ENCODE data around the gene P3H3. TPM values are rescaled to one million over a fixed set of nuclear protein-coding genes. Genes with fewer than 3 reads are reported as not detected.

P3H3 gene
- total RNA-seq, 1 donor from 2014 or later: 86.5 TPM

GRCh38 chr12:6852651-6853354 is 24.6 kb downstream of the P3H3 start:
- no peak for TF ChIP-seq CTCF (IDR thresholded peaks at IDR 0.05)
- DNase-seq (ENCODE audit: extremely low spot score, unreplicated experiment): no peak
- peaks cover 14% of the 10 kb centered on the region for H3K36me3 Mint-ChIP-seq (ENCODE audit: unreplicated experiment)
- H3K4me3 Mint-ChIP-seq (ENCODE audit: unreplicated experiment): peak overlapping the region; percentile 97
- H3K9me3 Mint-ChIP-seq (ENCODE audit: unreplicated experiment): no peaks in the 10 kb centered on the region
- peak overlapping the region; percentile 99 for H3K27ac Mint-ChIP-seq (ENCODE audit: unreplicated experiment)
- H3K27me3 Mint-ChIP-seq (ENCODE audit: unreplicated experiment): no peaks in the 10 kb centered on the region
- H3K4me1 Mint-ChIP-seq (ENCODE audit: unreplicated experiment): peaks cover 34% of the 10 kb centered on the region

- Mint-ChIP-seq H3K4me1 (ENCODE audit: unreplicated experiment) (peaks cover 34% of the 10 kb centered on the region), H3K36me3 (ENCODE audit: unreplicated experiment) (peaks cover 20% of the 10 kb centered on the region), H3K9me3 (ENCODE audit: unreplicated experiment) (no peaks in the 10 kb centered on the region), H3K27ac (ENCODE audit: unreplicated experiment) (peak overlapping the region; percentile 99), H3K4me3 (ENCODE audit: unreplicated experiment) (peak overlapping the region; percentile 97), H3K27me3 (ENCODE audit: unreplicated experiment) (no peaks in the 10 kb centered on the region)
- TF ChIP-seq CTCF (IDR thresholded peaks at IDR 0.05): no peak
- no peak for DNase-seq (ENCODE audit: extremely low spot score, unreplicated experiment)
Measured at GRCh38 chr12:6853626-6854025, 25.4 kb downstream of the P3H3 start.

- peak overlapping the region; percentile 99 for H3K27ac Mint-ChIP-seq (ENCODE audit: unreplicated experiment)
Measured at GRCh38 chr12:6854036-6854435, 25.8 kb downstream of the P3H3 start.

GRCh38 chr12:6855322-6855721 is 27.1 kb downstream of the P3H3 start:
- Mint-ChIP-seq H3K27me3 (ENCODE audit: unreplicated experiment) (no peaks in the 10 kb centered on the region), H3K9me3 (ENCODE audit: unreplicated experiment) (no peaks in the 10 kb centered on the region), H3K36me3 (ENCODE audit: unreplicated experiment) (peaks cover 24% of the 10 kb centered on the region), H3K4me3 (ENCODE audit: unreplicated experiment) (no peak overlapping the region), H3K4me1 (ENCODE audit: unreplicated experiment) (peaks cover 26% of the 10 kb centered on the region), H3K27ac (ENCODE audit: unreplicated experiment) (no peak overlapping the region)
- no peak for DNase-seq (ENCODE audit: extremely low spot score, unreplicated experiment)
- no peak for TF ChIP-seq CTCF (IDR thresholded peaks at IDR 0.05)

More at GRCh38 chr12:6854036-6854435, 25.8 kb downstream of the P3H3 start:
- Mint-ChIP-seq H3K4me1 (ENCODE audit: unreplicated experiment) (peaks cover 34% of the 10 kb centered on the region), H3K27me3 (ENCODE audit: unreplicated experiment) (no peaks in the 10 kb centered on the region), H3K36me3 (ENCODE audit: unreplicated experiment) (peaks cover 20% of the 10 kb centered on the region), H3K9me3 (ENCODE audit: unreplicated experiment) (no peaks in the 10 kb centered on the region), H3K4me3 (ENCODE audit: unreplicated experiment) (peak overlapping the region; percentile 97)
- DNase-seq (ENCODE audit: extremely low spot score, unreplicated experiment): no peak
- TF ChIP-seq CTCF (IDR thresholded peaks at IDR 0.05): no peak

- Mint-ChIP-seq H3K4me3 (ENCODE audit: unreplicated experiment) (no peak overlapping the region), H3K36me3 (ENCODE audit: unreplicated experiment) (peaks cover 43% of the 10 kb centered on the region), H3K4me1 (ENCODE audit: unreplicated experiment) (peaks cover 7% of the 10 kb centered on the region), H3K9me3 (ENCODE audit: unreplicated experiment) (no peaks in the 10 kb centered on the region), H3K27ac (ENCODE audit: unreplicated experiment) (no peak overlapping the region), H3K27me3 (ENCODE audit: unreplicated experiment) (no peaks in the 10 kb centered on the region)
- no peak for TF ChIP-seq CTCF (IDR thresholded peaks at IDR 0.05)
- DNase-seq (ENCODE audit: extremely low spot score, unreplicated experiment): no peak
Measured at GRCh38 chr12:6858799-6859198, 30.6 kb downstream of the P3H3 start.
